G401 (cell line): Measurements from ENCODE around the gene UBE2U. TPM values are rescaled to one million over a fixed set of nuclear protein-coding genes. Genes with fewer than 3 reads are reported as not detected.

Source experiments
- DNase-seq: peaks from one replicate; pipeline ENCODE4 v3.0.0-alpha.2; 2015; ENCODE audit warnings: low spot score
- in situ Hi-C: cut with HindIII; loops from 2 replicates; pipeline ENCODE4 v1.10.0; 2016; ENCODE audit warnings: low sequenced_read_pairs, mixed read lengths
- total RNA-seq: library from RNA; depleted of rRNA; stranded (reverse); fragments of >200 nt; shearing (Covaris generic); gene quantifications from 2 replicates; pipeline ENCODE4 v1.2.3, GENCODE V29; 2014

The UBE2U gene
- total RNA-seq, 1 experiment from 2014 or later, result not detected

GRCh38 chr1:64315402-64315801 lies 112.0 kb downstream of the UBE2U start:
- DNase-seq, result no peak
- in situ Hi-C loops, result no loop called here
